GM21367 (cell line): ENCODE data around the gene PKM.

Source experiments
- ATAC-seq: cut with Tn5 transposase; IDR thresholded peaks from one replicate; pipeline ENCODE4 v1.9.1; 2021; ENCODE audit not compliant: unreplicated experiment

The PKM gene

GRCh38 chr15:72202302-72202701 lies 28.7 kb downstream of the PKM start:
- ATAC-seq, result no peak

GRCh38 chr15:72201391-72201921 lies 29.5 kb downstream of the PKM start:
- ATAC-seq, result no peak

- ATAC-seq, result no peak
Measured at GRCh38 chr15:72200395-72201237, 30.4 kb downstream of the PKM start.

- ATAC-seq, result no peak
Measured at GRCh38 chr15:72199721-72200212, 31.2 kb downstream of the PKM start.

GRCh38 chr15:72199205-72199515 lies 31.8 kb downstream of the PKM start:
- ATAC-seq, result no peak

GRCh38 chr15:72198356-72199204 lies 32.4 kb downstream of the PKM start:
- ATAC-seq, result no peak

GRCh38 chr15:72197460-72198355 lies 33.3 kb downstream of the PKM start, which contains the start of gene GRAMD2A:
TSS of gene GRAMD2A (minus strand) at chr15:72197787.
- no peak for ATAC-seq

GRCh38 chr15:72197041-72197459 lies 33.9 kb downstream of the PKM start:
- no peak for ATAC-seq

- no peak for ATAC-seq
Measured at GRCh38 chr15:72196409-72197040, 34.5 kb downstream of the PKM start.

GRCh38 chr15:72195101-72195511 lies 35.9 kb downstream of the PKM start:
- ATAC-seq, result no peak

GRCh38 chr15:72193836-72194396 lies 37.1 kb downstream of the PKM start:
- no peak for ATAC-seq

- ATAC-seq, result no peak
Measured at GRCh38 chr15:72192416-72192815, 38.6 kb downstream of the PKM start.

- no peak for ATAC-seq
Measured at GRCh38 chr15:72189250-72189902, 41.6 kb downstream of the PKM start.

GRCh38 chr15:72184165-72184811 lies 46.7 kb downstream of the PKM start:
- no peak for ATAC-seq

- no peak for ATAC-seq
Measured at GRCh38 chr15:72183781-72184164, 47.2 kb downstream of the PKM start.

GRCh38 chr15:72182673-72183072 lies 48.3 kb downstream of the PKM start:
- no peak for ATAC-seq

GRCh38 chr15:72182244-72182643 lies 48.7 kb downstream of the PKM start:
- no peak for ATAC-seq

GRCh38 chr15:72180761-72181324 lies 50.1 kb downstream of the PKM start:
- no peak for ATAC-seq
